ENCODE measurements around the gene PPP1R15A.

- TF ChIP-seq ZNF565 (CRISPR knock-in tag; conservative IDR thresholded peaks at IDR 0.05; ENCODE audit: low read depth) (no peak), CSRNP3 (CRISPR knock-in tag; IDR thresholded peaks at IDR 0.05) (no peak), ZNF70 (CRISPR knock-in tag; IDR thresholded peaks at IDR 0.05) (no peak), RARB (CRISPR knock-in tag; IDR thresholded peaks at IDR 0.05) (no peak)
- TF ChIP-seq, protein P1, sequence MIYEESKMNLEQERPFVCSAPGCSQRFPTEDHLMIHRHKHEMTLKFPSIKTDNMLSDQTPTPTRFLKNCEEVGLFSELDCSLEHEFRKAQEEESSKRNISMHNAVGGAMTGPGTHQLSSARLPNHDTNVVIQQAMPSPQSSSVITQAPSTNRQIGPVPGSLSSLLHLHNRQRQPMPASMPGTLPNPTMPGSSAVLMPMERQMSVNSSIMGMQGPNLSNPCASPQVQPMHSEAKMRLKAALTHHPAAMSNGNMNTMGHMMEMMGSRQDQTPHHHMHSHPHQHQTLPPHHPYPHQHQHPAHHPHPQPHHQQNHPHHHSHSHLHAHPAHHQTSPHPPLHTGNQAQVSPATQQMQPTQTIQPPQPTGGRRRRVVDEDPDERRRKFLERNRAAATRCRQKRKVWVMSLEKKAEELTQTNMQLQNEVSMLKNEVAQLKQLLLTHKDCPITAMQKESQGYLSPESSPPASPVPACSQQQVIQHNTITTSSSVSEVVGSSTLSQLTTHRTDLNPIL (CRISPR knock-in tag; IDR thresholded peaks at IDR 0.05; ENCODE audit: low read depth): no peak
These were observed 38.6 kb downstream of the PPP1R15A start for GRCh38 chr19:48910803-48911202.

Data from SK-N-SH treated with all-trans-retinoic acid at 6 μM for 48 hours (cell line).